ENCODE results near the gene HMX1. TPM values are rescaled to one million over a fixed set of nuclear protein-coding genes. Genes with fewer than 3 reads are reported as not detected.

HMX1 gene
- total and polyA plus RNA-seq, 3 experiments from 2014 or later = not detected

DNA sequence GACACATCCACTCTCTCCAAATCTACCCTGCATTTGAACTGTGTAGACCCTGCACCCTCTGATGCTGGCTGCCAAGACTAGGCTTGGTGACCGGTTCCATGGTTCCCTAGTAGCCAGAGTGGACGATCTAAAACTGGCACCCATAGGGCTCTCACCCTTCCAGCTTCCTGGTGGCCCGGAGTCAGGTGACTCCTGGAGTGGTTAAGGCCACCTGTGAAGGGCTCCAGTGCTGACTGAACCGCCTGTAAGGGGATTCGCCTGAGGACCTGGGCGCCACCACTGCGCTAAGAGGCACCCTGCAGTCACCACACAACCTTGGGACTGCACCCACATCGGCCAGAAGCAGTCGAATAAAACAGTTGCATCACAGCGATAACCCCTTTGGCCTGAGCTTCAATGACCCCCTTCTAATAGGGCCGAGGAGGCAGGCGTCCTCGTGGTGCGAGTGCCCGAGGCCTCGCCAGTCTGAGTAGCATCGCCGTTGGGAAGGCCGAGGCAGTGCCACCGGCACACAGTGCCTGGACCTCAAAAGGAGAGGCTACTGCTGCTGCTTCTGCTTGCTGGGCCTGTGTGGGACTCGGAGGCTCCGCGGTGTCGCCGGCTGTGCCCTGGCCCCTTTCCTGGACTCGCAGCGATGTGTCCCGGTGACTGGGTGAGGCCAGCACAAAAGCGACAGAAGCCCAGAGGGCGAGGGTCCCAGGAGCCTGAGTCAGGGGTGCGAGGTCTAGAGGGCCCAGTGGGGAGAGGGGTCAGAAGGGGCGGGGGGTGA is 6.5 kb downstream of the HMX1 start:
- Histone ChIP-seq H3K27me3 (ENCODE audit: insufficient read depth, low read length, poor library complexity, severe bottlenecking) (no peaks in the 10 kb centered on the region), H3K9me3 (ENCODE audit: low read length) (no peaks in the 10 kb centered on the region), H3K27ac (ENCODE audit: low read depth, low read length) (no peak overlapping the region), H3K4me1 (ENCODE audit: insufficient read depth, low read length) (no peaks in the 10 kb centered on the region), H3K4me3 (ENCODE audit: low read length) (no peak overlapping the region), H3K36me3 (ENCODE audit: insufficient read depth, low read length) (no peaks in the 10 kb centered on the region)
- Mint-ChIP-seq H3K27me3 (peaks cover 33 to 51% of the 10 kb centered on the region in 2 donors), H3K27ac (no peak overlapping the region), H3K4me1 (peaks cover 0 to 8% (median 3%) of the 10 kb centered on the region in 3 donors), H3K36me3 (no peaks in the 10 kb centered on the region), H3K9me3 (no peaks in the 10 kb centered on the region), H3K4me3 (no peak overlapping the region)
- ChIA-PET POLR2A (no interaction called here), CTCF (no interaction called here)
- no peak for DNase-seq

DNA sequence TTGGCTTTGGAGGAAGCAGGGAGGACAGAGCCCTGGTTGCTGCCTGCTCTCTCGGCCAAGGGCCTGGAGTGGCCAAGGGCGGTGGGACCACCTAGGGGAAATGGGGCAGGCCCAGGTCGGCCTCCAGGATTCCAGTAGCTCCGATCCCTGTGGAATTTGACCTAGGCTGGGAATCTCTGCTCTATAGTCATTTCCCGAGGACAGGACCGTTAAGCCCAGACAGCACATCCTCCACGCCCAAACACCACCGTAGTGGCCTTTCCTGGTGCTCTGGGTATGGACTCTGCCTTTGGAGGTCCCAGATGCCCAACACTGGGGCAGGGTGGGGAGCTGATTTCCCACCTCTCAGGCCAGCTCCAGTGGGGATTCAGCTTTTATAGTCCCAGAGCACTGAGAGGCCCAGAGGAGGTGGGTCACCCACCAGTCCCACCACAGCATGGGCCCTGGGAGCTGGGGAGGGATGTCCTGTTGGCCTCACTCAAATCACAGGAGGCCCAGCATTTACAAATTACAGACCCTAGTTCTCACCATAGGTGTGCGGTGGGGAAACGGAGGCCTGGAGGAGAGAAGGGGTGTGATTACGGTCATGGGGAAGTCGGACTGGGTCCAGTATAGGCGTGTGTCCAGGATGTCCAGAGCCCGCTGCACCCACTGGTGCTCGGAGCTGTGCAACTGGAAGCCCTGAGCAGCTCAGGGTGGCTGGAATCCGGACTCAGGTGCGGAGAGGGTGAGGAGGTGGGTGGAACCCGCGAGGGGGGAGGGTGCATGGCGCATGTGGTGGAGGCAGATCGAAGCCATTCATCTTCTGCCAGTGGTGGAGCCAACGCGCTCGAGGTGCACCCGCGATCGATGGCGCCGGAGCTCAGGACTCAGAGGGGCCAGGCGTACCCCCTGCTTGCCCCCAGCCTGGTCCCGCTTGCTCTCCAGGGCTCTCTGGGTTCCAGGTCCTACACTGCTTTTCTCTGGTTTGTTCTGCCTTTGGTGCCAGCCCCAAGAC is 7.7 kb downstream of the HMX1 start:
- Histone ChIP-seq H3K4me3 (ENCODE audit: low read length) (no peak overlapping the region), H3K27ac (ENCODE audit: low read depth, low read length) (no peak overlapping the region), H3K9me3 (ENCODE audit: low read length) (no peaks in the 10 kb centered on the region), H3K27me3 (ENCODE audit: insufficient read depth, low read length, poor library complexity, severe bottlenecking) (no peaks in the 10 kb centered on the region), H3K36me3 (ENCODE audit: insufficient read depth, low read length) (no peaks in the 10 kb centered on the region), H3K4me1 (ENCODE audit: insufficient read depth, low read length) (no peaks in the 10 kb centered on the region)
- no peaks in the 10 kb centered on the region for H3K36me3 Mint-ChIP-seq
- H3K4me3 Mint-ChIP-seq = no peak overlapping the region
- no peak for DNase-seq
- ChIA-PET POLR2A (no interaction called here), CTCF (interaction anchor here (1.3 kb wide), 1 partner anchor 12 kb away, joined by 3 read pairs; no protein-coding TSS in a partner anchor)
- peaks cover 0 to 9% (median 0%) of the 10 kb centered on the region in 3 donors for H3K4me1 Mint-ChIP-seq
- no peak overlapping the region for H3K27ac Mint-ChIP-seq
- H3K9me3 Mint-ChIP-seq = no peaks in the 10 kb centered on the region
- peaks cover 35 to 50% of the 10 kb centered on the region in 2 donors for H3K27me3 Mint-ChIP-seq

DNA sequence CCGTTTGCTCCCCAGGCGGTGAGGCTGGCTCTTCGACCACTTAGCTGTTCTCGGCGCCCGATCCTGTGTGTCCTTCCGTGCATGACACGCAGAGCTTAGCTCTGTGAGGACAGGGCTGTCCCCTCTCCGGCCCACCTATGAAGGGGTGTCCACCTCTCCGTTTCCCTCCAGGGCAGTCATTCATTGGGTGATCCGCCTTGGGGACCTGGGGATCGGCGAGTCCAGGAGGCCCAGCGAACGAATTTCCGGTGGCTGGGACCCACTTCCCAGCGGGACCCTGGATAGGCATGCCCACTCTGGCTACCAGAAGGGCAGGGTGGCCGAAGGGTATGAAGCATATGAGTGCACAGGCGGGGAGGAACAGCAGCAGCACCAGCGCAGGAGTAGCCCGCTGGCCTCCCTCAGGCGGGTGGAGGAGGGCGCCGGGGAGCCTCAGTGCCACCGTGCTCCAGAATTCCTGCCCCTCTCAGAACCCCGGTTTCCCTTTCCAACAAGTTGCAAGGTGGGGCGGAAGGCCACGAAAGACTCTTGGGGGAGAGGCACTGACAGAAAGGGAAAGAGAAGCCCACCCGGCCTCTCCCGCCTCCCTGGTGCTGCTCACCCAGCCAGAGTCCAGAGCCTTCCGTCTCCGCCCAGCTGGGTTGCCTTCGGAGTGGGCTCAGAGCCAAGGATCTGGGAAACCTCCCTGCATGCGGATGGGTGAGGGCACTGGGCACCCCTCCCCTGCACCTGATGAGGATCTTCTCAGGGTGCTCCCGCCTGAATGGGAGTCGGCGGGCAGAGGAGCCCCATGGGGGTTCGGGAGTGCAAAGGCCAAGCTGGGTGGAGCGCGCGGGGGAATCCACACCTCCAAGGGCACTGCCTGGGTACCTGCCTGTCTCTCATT is 8.6 kb downstream of the HMX1 start:
- Mint-ChIP-seq H3K4me3 (no peak overlapping the region), H3K9me3 (peaks cover 0 to under 1% (median 0%) of the 10 kb centered on the region in 5 donors), H3K27me3 (peaks cover 33 to 45% of the 10 kb centered on the region in 2 donors), H3K27ac (no peak overlapping the region), H3K4me1 (peaks cover 0 to 7% (median 0%) of the 10 kb centered on the region in 3 donors), H3K36me3 (no peaks in the 10 kb centered on the region)
- no peak for DNase-seq
- H3K4me1 ChIP-seq (ENCODE audit: insufficient read depth, low read length) = no peaks in the 10 kb centered on the region
- no peaks in the 10 kb centered on the region for H3K36me3 ChIP-seq (ENCODE audit: insufficient read depth, low read length)
- H3K27me3 ChIP-seq (ENCODE audit: insufficient read depth, low read length, poor library complexity, severe bottlenecking) = no peaks in the 10 kb centered on the region
- H3K4me3 ChIP-seq (ENCODE audit: low read length) = no peak overlapping the region
- no peak overlapping the region for H3K27ac ChIP-seq (ENCODE audit: low read depth, low read length)
- ChIA-PET CTCF (interaction anchor here (1.3 kb wide), 1 partner anchor 13 kb away, joined by 3 read pairs; no protein-coding TSS in a partner anchor), POLR2A (no interaction called here)
- H3K9me3 ChIP-seq (ENCODE audit: low read length) = no peaks in the 10 kb centered on the region

DNA sequence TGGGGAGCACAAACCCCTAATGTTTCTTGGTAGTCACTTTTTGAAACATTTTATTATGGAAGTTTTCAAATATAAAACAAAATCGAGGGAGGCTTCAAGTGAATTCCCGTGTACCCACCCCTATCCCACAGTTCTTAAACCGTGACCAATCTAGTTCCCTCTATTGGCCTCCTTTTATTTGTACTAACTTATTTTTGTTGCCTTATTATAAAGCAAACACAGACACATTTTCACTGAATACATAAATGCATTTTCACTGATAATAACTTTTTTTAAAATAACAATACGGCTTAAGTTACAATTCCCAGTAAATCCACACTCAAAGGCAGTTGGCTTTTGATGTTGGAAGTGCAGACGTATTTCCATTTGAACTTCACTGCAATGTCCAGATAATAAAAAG is 9.3 kb downstream of the HMX1 start:
- H3K36me3 ChIP-seq (ENCODE audit: insufficient read depth, low read length) = no peaks in the 10 kb centered on the region

DNA sequence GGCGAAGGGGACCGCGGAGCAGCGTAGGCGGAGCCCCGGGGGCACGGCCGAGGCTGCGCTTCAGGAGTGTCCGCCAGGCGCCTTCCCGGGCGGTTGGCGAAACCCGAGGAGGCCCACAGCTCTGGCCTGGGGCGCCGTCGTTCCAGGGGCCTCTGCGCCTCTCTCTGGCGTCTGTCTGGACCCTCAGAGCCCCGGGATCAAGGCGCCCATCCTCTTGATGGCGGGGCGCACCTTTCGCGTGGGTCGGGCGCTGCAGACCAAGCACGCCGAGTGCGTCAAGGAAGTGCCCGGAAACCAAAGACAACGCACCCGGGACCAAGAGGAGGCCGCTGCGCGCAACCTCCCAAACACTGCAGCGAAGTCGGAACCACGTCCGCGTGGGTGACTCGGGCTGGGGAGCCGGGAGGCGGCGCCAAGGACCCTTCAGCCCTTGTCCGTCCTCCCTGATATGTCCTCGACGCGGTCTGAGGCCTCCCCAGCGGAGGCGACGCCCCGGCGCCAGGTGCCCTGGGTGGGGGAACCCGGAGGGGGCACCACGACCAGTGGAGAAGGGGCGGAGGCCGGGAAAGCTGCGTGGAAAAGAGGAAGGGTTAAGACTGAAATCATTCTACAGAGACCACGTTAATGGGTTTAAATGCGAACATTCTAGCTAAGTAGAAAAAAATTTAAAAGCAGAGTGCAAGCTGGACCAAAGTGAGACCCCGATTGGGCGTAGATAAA is 9.9 kb downstream of the HMX1 start:
- Mint-ChIP-seq H3K27me3 (peaks cover 35 to 44% of the 10 kb centered on the region in 2 donors), H3K9me3 (peaks cover 0 to 2% (median 0%) of the 10 kb centered on the region in 5 donors), H3K36me3 (no peaks in the 10 kb centered on the region), H3K27ac (no peak overlapping the region), H3K4me1 (peaks cover 0 to 9% (median under 1%) of the 10 kb centered on the region in 3 donors), H3K4me3 (no peak overlapping the region)
- no peak overlapping the region for H3K4me3 ChIP-seq (ENCODE audit: low read length)
- CTCF ChIA-PET = no interaction called here
- POLR2A ChIA-PET = no interaction called here
- no peaks in the 10 kb centered on the region for H3K9me3 ChIP-seq (ENCODE audit: low read length)
- H3K36me3 ChIP-seq (ENCODE audit: insufficient read depth, low read length) = no peaks in the 10 kb centered on the region
- no peak for DNase-seq
- no peak overlapping the region for H3K27ac ChIP-seq (ENCODE audit: low read depth, low read length)
- no peaks in the 10 kb centered on the region for H3K27me3 ChIP-seq (ENCODE audit: insufficient read depth, low read length, poor library complexity, severe bottlenecking)
- no peaks in the 10 kb centered on the region for H3K4me1 ChIP-seq (ENCODE audit: insufficient read depth, low read length)

More for the DNA sequence above, 9.3 kb downstream of the HMX1 start:
- Mint-ChIP-seq H3K27ac (no peak overlapping the region), H3K4me3 (no peak overlapping the region), H3K4me1 (peaks cover 0 to 7% (median 0%) of the 10 kb centered on the region in 3 donors), H3K27me3 (peaks cover 34 to 45% of the 10 kb centered on the region in 2 donors), H3K9me3 (peaks cover 0 to 2% (median 0%) of the 10 kb centered on the region in 5 donors), H3K36me3 (no peaks in the 10 kb centered on the region)
- Histone ChIP-seq H3K4me1 (ENCODE audit: insufficient read depth, low read length) (no peaks in the 10 kb centered on the region), H3K9me3 (ENCODE audit: low read length) (no peaks in the 10 kb centered on the region), H3K4me3 (ENCODE audit: low read length) (no peak overlapping the region), H3K27ac (ENCODE audit: low read depth, low read length) (no peak overlapping the region), H3K27me3 (ENCODE audit: insufficient read depth, low read length, poor library complexity, severe bottlenecking) (no peaks in the 10 kb centered on the region)
- POLR2A ChIA-PET = no interaction called here
- no peak for DNase-seq
- CTCF ChIA-PET = no interaction called here

DNA sequence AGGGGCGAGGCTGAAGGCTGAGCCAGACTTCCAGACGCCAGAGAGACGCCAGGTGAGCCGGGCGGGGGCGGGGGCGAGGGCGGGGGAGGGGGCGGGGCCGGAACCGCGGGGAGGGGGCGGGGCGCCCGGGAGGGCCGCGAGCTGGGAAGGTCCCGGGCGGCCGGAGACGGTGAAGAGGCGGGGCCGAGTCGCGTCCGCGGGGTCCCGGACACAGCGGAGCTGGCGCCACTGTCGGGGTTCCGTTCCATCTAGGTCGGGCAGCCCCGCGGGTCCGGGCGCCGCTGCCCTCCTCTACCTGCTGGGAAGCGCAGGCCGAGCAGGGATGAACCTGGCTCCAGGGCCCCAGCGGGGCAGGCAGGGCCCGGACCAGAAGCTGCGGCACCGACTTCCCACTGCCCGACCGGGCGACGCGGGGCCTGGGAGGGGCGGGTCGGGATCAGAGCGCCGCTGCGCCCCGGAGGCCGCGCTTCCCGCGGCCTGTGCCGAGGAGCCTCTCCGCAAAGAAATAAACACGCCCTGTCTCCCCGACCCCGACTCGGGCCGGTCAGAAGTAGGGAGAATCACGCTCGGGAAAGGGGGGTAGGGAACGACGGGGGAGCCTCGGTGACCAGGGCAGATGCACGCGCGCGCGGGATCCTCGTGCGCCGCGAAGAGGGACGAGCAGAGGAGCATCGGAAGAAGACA is 10.6 kb downstream of the HMX1 start:
- no peak overlapping the region for H3K4me3 Mint-ChIP-seq
- no peak overlapping the region for H3K27ac Mint-ChIP-seq
- Histone ChIP-seq H3K4me3 (ENCODE audit: low read length) (no peak overlapping the region), H3K27me3 (ENCODE audit: insufficient read depth, low read length, poor library complexity, severe bottlenecking) (peaks cover 6% of the 10 kb centered on the region), H3K9me3 (ENCODE audit: low read length) (no peaks in the 10 kb centered on the region), H3K36me3 (ENCODE audit: insufficient read depth, low read length) (no peaks in the 10 kb centered on the region), H3K4me1 (ENCODE audit: insufficient read depth, low read length) (no peaks in the 10 kb centered on the region), H3K27ac (ENCODE audit: low read depth, low read length) (no peak overlapping the region)
- ChIA-PET POLR2A (no interaction called here), CTCF (no interaction called here)
- H3K9me3 Mint-ChIP-seq = peaks cover 0 to 2% (median 0%) of the 10 kb centered on the region in 5 donors
- H3K4me1 Mint-ChIP-seq = peaks cover 3 to 15% (median 8%) of the 10 kb centered on the region in 3 donors
- H3K27me3 Mint-ChIP-seq = peaks cover 38 to 44% of the 10 kb centered on the region in 2 donors
- DNase-seq = no peak
- H3K36me3 Mint-ChIP-seq = no peaks in the 10 kb centered on the region

Data from CD8-positive, alpha-beta memory T cell (primary cell).